ENCODE data around the gene MCL1. TPM values are rescaled to one million over a fixed set of nuclear protein-coding genes. Genes with fewer than 3 reads are reported as not detected.
A peak's percentile ranks its signal among the peaks of the same experiment; 100 is the strongest.

The MCL1 gene
- total and polyA plus RNA-seq, 12 donors, result 57.4 to 299 (median 192) TPM

DNA sequence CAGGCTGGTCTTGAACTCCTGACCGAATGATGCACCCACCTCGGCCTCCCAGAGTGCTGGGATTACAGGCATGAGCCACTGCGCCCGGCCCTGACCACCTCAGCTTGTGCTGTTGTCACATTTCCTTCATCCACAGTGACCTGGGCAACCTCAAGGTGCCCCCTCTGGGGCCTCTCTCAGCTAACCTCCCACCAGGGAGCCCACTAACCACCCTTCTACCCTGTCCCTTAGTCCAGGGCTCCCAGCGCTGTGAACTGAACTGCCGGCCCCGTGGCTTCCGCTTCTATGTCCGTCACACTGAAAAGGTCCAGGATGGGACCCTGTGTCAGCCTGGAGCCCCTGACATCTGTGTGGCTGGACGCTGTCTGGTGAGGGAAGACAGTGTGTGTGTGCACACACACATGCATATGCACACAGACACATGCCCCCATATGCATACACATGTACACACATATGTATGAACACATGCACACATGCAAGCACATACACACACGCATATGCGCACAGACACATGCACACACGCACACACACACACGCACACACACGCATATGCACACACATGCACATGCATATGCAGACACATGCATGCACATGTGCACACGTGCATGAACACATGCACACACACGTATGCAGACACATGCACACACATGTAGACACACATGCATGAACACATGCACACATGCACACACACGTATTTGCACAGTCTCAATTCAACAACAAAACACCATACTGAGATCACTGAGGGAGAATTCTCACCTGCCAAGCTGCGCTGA is 24.0 kb downstream of the MCL1 start:
- Histone ChIP-seq H3K4me3 (no peak overlapping the region), H3K4me1 (replicated peaks in 1 of 2) (peaks cover 32 to 41% of the 10 kb centered on the region in 2 donors)
- no peak for DNase-seq

GRCh38 chr1:150554086-150554452 is 25.3 kb downstream of the MCL1 start:
- intact Hi-C loops (cut with DNase I), result loop anchor here in 1 of 2 donors (10.0 kb wide), 1 partner anchor 261 kb away; no protein-coding TSS in a partner anchor
- Histone ChIP-seq H3K27ac (no peak overlapping the region), H3K27me3 (no peaks in the 10 kb centered on the region), H3K4me3 (no peak overlapping the region), H3K36me3 (replicated peaks in 1 of 2) (no peaks in the 10 kb centered on the region), H3K4me1 (replicated peaks in 1 of 2) (peaks cover 24 to 36% of the 10 kb centered on the region in 2 donors), H3K9me3 (replicated peaks in 1 of 3) (no peaks in the 10 kb centered on the region)
- WGBS, 4 donors, result 90 to 94% (median 93%) methylated on average over 4 to 8 of the region's 8 CpGs
- no peak for DNase-seq
- TF ChIP-seq, protein P1, sequence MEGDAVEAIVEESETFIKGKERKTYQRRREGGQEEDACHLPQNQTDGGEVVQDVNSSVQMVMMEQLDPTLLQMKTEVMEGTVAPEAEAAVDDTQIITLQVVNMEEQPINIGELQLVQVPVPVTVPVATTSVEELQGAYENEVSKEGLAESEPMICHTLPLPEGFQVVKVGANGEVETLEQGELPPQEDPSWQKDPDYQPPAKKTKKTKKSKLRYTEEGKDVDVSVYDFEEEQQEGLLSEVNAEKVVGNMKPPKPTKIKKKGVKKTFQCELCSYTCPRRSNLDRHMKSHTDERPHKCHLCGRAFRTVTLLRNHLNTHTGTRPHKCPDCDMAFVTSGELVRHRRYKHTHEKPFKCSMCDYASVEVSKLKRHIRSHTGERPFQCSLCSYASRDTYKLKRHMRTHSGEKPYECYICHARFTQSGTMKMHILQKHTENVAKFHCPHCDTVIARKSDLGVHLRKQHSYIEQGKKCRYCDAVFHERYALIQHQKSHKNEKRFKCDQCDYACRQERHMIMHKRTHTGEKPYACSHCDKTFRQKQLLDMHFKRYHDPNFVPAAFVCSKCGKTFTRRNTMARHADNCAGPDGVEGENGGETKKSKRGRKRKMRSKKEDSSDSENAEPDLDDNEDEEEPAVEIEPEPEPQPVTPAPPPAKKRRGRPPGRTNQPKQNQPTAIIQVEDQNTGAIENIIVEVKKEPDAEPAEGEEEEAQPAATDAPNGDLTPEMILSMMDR (IDR thresholded peaks at IDR 0.05), result no peak
- no peak for TF ChIP-seq POLR2A (IDR thresholded peaks at IDR 0.05)

More for the DNA sequence above, 24.0 kb downstream of the MCL1 start:
- intact Hi-C loops (cut with DNase I), result loop anchor here in 1 of 2 donors (5.0 to 10.0 kb wide), 2 partner anchors 67 to 259 kb away; no protein-coding TSS in a partner anchor
- no peaks in the 10 kb centered on the region for H3K27me3 ChIP-seq
- H3K27ac ChIP-seq, result no peak overlapping the region
- TF ChIP-seq, protein P1 (IDR thresholded peaks at IDR 0.05), result no peak
- no peak for TF ChIP-seq POLR2A (IDR thresholded peaks at IDR 0.05)
- 85 to 93% (median 90%) methylated on average over 14 to 19 of the region's 19 CpGs for WGBS, 4 donors
- H3K9me3 ChIP-seq (replicated peaks in 1 of 3), result no peaks in the 10 kb centered on the region
- no peaks in the 10 kb centered on the region for H3K36me3 ChIP-seq (replicated peaks in 1 of 2)

- WGBS, 4 donors, result 85 to 94% (median 89%) methylated on average over 13 to 23 of the region's 23 CpGs
- Histone ChIP-seq H3K36me3 (replicated peaks in 1 of 2) (no peaks in the 10 kb centered on the region), H3K9me3 (replicated peaks in 1 of 3) (no peaks in the 10 kb centered on the region), H3K4me3 (no peak overlapping the region), H3K4me1 (replicated peaks in 1 of 2) (peaks cover 26 to 35% of the 10 kb centered on the region in 2 donors), H3K27me3 (no peaks in the 10 kb centered on the region), H3K27ac (peak overlapping the region in 4 of 5 donors; percentile 2 to 92 (median 63))
- DNase-seq, result no peak
- TF ChIP-seq POLR2A (IDR thresholded peaks at IDR 0.05), result no peak
- TF ChIP-seq, protein P1 (IDR thresholded peaks at IDR 0.05), result no peak
- intact Hi-C loops (cut with DNase I), result loop anchor here in 1 of 2 donors (10.0 kb wide), 1 partner anchor 261 kb away; no protein-coding TSS in a partner anchor
Observed at GRCh38 chr1:150553392-150554085, 25.9 kb downstream of the MCL1 start.

DNA sequence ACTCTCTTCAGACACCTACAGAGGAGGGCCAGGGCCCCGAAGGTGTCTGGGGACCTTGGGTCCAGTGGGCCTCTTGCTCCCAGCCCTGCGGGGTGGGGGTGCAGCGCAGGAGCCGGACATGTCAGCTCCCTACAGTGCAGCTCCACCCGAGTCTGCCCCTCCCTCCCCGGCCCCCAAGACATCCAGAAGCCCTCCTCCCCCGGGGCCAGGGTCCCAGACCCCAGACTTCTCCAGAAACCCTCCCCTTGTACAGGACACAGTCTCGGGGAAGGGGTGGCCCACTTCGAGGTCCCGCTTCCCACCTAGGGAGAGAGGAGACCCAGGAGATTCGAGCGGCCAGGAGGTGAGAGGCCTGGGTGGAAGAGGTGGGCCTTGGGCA is 26.5 kb downstream of the MCL1 start:
- Histone ChIP-seq H3K4me1 (replicated peaks in 1 of 2) (peaks cover 26 to 40% of the 10 kb centered on the region in 2 donors), H3K9me3 (replicated peaks in 1 of 3) (no peaks in the 10 kb centered on the region), H3K36me3 (replicated peaks in 1 of 2) (no peaks in the 10 kb centered on the region), H3K4me3 (no peak overlapping the region), H3K27me3 (no peaks in the 10 kb centered on the region), H3K27ac (peak overlapping the region in 4 of 5 donors; percentile 2 to 92 (median 63))
- intact Hi-C loops (cut with DNase I), result loop anchor here in 1 of 2 donors (10.0 kb wide), 1 partner anchor 262 kb away; no protein-coding TSS in a partner anchor
- DNase-seq, result peak in 1 of 7 donors; percentile 25
- WGBS, 4 donors, result 76 to 84% (median 77%) methylated on average over 9 to 12 of the region's 12 CpGs
- TF ChIP-seq POLR2A (IDR thresholded peaks at IDR 0.05), result no peak
- TF ChIP-seq, protein P1 (IDR thresholded peaks at IDR 0.05), result no peak
